Tibial artery (tissue), 4 donors: ENCODE data around the gene NHEJ1.

Source experiments
- DNase-seq, 2 donors: peaks; one replicate each; pipeline ENCODE4 v3.0.0-alpha.2; 2019
- H3K27ac ChIP-seq, 2 donors: fragments of 200-600 bp; sonication (generic) in 1 of 2; 1 replicate in 1 of 2; 2 replicates in 1 of 2; pipeline ENCODE4 v1.5.1; 2018 to 2019; ENCODE audit warnings: mild to moderate bottlenecking in 1 of 2
- H3K27me3 ChIP-seq, 2 donors: fragments of 200-600 bp; sonication (generic) in 1 of 2; one replicate each; pipeline versions ENCODE4 v1.5.1 to v1.6.0; 2016 to 2019
- H3K36me3 ChIP-seq, 3 donors: fragments of 200-600 bp; sonication (generic) in 2 of 3; one replicate each; pipeline ENCODE4 v1.5.1; 2016 to 2019; ENCODE audit warnings: mild to moderate bottlenecking in 2 of 3
- H3K4me1 ChIP-seq, 4 donors: fragments of 200-600 bp; sonication (generic) in 2 of 4; 1 replicate in 3 of 4; 2 replicates in 1 of 4; pipeline ENCODE4 v1.5.1; 2016 to 2019
- H3K4me3 ChIP-seq, 2 donors: fragments of 200-600 bp; sonication (generic) in 1 of 2; 1 replicate in 1 of 2; 2 replicates in 1 of 2; pipeline ENCODE4 v1.5.1; 2018 to 2019; ENCODE audit warnings: mild to moderate bottlenecking in 2 of 2
- H3K9me3 ChIP-seq, 3 donors: fragments of 200-600 bp; sonication (generic) in 1 of 3; one replicate each; pipeline ENCODE4 v1.5.1; 2016 to 2019
- CTCF ChIP-seq, 2 experiments: fragments of 200-600 bp in 1 of 2; fragments of 450-650 bp in 1 of 2; IDR thresholded peaks; one replicate each; pipeline ENCODE4 v1.5.1; 2017 to 2019; ENCODE audit warnings: antibody characterized with exemption in 2 of 2, mild to moderate bottlenecking in 1 of 2, moderate library complexity in 1 of 2
- intact Hi-C: fragments of 100-400 bp; cut with DNase I; formaldehyde crosslinking; loops from one replicate; pipeline ENCODE4 v1.15.0; 2023; ENCODE audit warnings: low total_unique reads

NHEJ1 gene

GRCh38 chr2:219045937-219046550 is 114.6 kb downstream of the NHEJ1 start:
- Histone ChIP-seq H3K9me3 (no peaks in the 10 kb centered on the region), H3K27ac (no peak overlapping the region), H3K27me3 (peaks cover 0 to 65% of the 10 kb centered on the region in 2 donors), H3K4me3 (no peak overlapping the region), H3K4me1 (peaks cover 0 to 5% (median 2%) of the 10 kb centered on the region in 4 donors), H3K36me3 (no peaks in the 10 kb centered on the region)
- DNase-seq: no peak
- intact Hi-C loops: no loop called here
- TF ChIP-seq CTCF (IDR thresholded peaks at IDR 0.05): no peak

GRCh38 chr2:219042750-219043149 is 117.9 kb downstream of the NHEJ1 start:
- TF ChIP-seq CTCF (IDR thresholded peaks at IDR 0.05): no peak
- no peaks in the 10 kb centered on the region for H3K9me3 ChIP-seq
- peaks cover 0 to 5% (median 2%) of the 10 kb centered on the region in 4 donors for H3K4me1 ChIP-seq
- no peak overlapping the region for H3K4me3 ChIP-seq
- no peak overlapping the region for H3K27ac ChIP-seq
- DNase-seq: no peak
- intact Hi-C loops: no loop called here
- H3K36me3 ChIP-seq: no peaks in the 10 kb centered on the region
- H3K27me3 ChIP-seq: peaks cover 0 to 69% of the 10 kb centered on the region in 2 donors

- peaks cover 0 to 75% of the 10 kb centered on the region in 2 donors for H3K27me3 ChIP-seq
- no peaks in the 10 kb centered on the region for H3K36me3 ChIP-seq
- H3K9me3 ChIP-seq: no peaks in the 10 kb centered on the region
- intact Hi-C loops: no loop called here
- H3K4me1 ChIP-seq: peaks cover 0 to 5% (median 2%) of the 10 kb centered on the region in 4 donors
- no peak for DNase-seq
- TF ChIP-seq CTCF (IDR thresholded peaks at IDR 0.05): no peak
- no peak overlapping the region for H3K4me3 ChIP-seq
- no peak overlapping the region for H3K27ac ChIP-seq
These were observed 118.5 kb downstream of the NHEJ1 start for GRCh38 chr2:219042157-219042556.

GRCh38 chr2:219041252-219041651 is 119.4 kb downstream of the NHEJ1 start, which contains the start of gene CFAP65:
TSS of gene CFAP65 (minus strand) at chr2:219041516. CDS start at chr2:219039048, 2,468 bp downstream.
- no peaks in the 10 kb centered on the region for H3K9me3 ChIP-seq
- H3K27me3 ChIP-seq: peaks cover 0 to 78% of the 10 kb centered on the region in 2 donors
- intact Hi-C loops: no loop called here
- H3K27ac ChIP-seq: no peak within 1 kb of the TSS
- no peaks in the 10 kb centered on the region for H3K36me3 ChIP-seq
- TF ChIP-seq CTCF (IDR thresholded peaks at IDR 0.05): no peak
- H3K4me3 ChIP-seq: no peak within 1 kb of the TSS
- peaks cover 0 to 5% (median 2%) of the 10 kb centered on the region in 4 donors for H3K4me1 ChIP-seq
- peak in 1 of 2 donors; percentile 39 for DNase-seq

- intact Hi-C loops: no loop called here
- DNase-seq: no peak
- Histone ChIP-seq H3K27ac (no peak overlapping the region), H3K9me3 (no peaks in the 10 kb centered on the region), H3K27me3 (peaks cover 0 to 66% of the 10 kb centered on the region in 2 donors), H3K36me3 (no peaks in the 10 kb centered on the region), H3K4me3 (no peak overlapping the region), H3K4me1 (peaks cover 0 to 5% (median 2%) of the 10 kb centered on the region in 4 donors)
- no peak for TF ChIP-seq CTCF (IDR thresholded peaks at IDR 0.05)
These were observed 122.0 kb downstream of the NHEJ1 start for GRCh38 chr2:219038600-219038999.
